OCI-LY1 (cell line): Measurements from ENCODE around the gene SLC27A5.
"Not testable (repeated sequence)": the region's sequence is repeated elsewhere in the genome, so short reads cannot be mapped to it uniquely, and the experiment has no call there.

ENCODE experiments used
- CTCF ChIP-seq: fragments of 200-600 bp; sonication (generic), shearing (Covaris generic); IDR thresholded peaks from 2 replicates; pipeline ENCODE4 v1.5.1; 2017; ENCODE audit warnings: mild to moderate bottlenecking, antibody characterized with exemption, low read length, moderate library complexity, mixed read lengths
- EZH2 ChIP-seq: fragments of 200-600 bp; sonication (generic), shearing (Covaris generic); IDR thresholded peaks from 2 replicates; pipeline ENCODE4 v1.8.0; 2017; ENCODE audit warnings: borderline replicate concordance, mixed run types, mild to moderate bottlenecking, antibody characterized with exemption, low read length, moderate library complexity, mixed read lengths

DNA sequence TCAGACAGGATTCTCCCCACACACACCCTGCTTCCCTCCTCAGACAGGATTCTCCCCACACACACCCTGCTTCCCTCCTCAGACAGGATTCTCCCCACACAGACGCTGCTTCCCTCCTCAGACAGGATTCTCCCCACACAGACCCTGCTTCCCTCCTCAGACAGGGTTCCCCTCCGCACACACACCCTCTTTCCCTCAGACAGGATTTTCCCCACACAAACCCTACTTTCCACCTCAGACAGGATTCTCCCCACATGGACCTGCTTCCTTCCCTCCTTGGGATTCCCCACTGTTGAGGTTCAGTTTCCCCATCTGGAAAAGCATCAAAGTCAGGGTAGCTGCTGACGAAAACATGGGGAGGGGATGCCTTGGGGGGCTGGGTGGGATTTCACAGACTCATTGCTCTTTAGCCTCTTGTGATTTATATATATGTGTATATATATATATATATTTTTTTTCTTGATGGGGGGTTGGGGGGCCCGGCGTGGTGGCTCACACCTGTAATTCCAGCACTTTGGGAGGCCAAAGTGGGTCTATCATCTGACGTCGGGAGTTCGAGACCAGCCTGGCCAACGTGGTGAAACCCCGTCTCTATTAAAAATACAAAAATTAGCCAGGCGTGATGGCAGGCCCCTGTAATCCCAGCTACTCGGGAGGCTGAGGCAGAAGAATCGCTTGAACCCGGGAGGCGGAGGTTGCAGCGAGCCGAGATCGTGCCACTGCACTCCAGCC is 31.0 kb upstream of the SLC27A5 start:
- not testable (repeated sequence) for TF ChIP-seq CTCF, EZH2
